ENCODE data around the gene XYLT1.

The XYLT1 gene

GRCh38 chr16:17144431-17144830, 326.3 kb downstream of the XYLT1 start:
- TF ChIP-seq CTCF (IDR thresholded peaks at IDR 0.05), result no peak
- no peak overlapping the region for H3K27ac ChIP-seq
- H3K4me3 ChIP-seq, result no peak overlapping the region
- no peak for DNase-seq (ENCODE audit: low spot score)

- Histone ChIP-seq H3K4me3 (no peak overlapping the region), H3K27ac (no peak overlapping the region)
- TF ChIP-seq CTCF (IDR thresholded peaks at IDR 0.05), result no peak
- DNase-seq (ENCODE audit: low spot score), result no peak
Measured at GRCh38 chr16:17143546-17144419, 327.0 kb downstream of the XYLT1 start.

GRCh38 chr16:17138801-17139200, 332.0 kb downstream of the XYLT1 start:
- Histone ChIP-seq H3K4me3 (no peak overlapping the region), H3K27ac (no peak overlapping the region)
- TF ChIP-seq CTCF (IDR thresholded peaks at IDR 0.05), result no peak
- DNase-seq (ENCODE audit: low spot score), result no peak

- no peak overlapping the region for H3K4me3 ChIP-seq
- no peak for TF ChIP-seq CTCF (IDR thresholded peaks at IDR 0.05)
- no peak overlapping the region for H3K27ac ChIP-seq
- DNase-seq (ENCODE audit: low spot score), result no peak
Measured at GRCh38 chr16:17135439-17135838, 335.3 kb downstream of the XYLT1 start.

GRCh38 chr16:17134586-17134985, 336.2 kb downstream of the XYLT1 start:
- DNase-seq (ENCODE audit: low spot score), result no peak
- H3K27ac ChIP-seq, result no peak overlapping the region
- TF ChIP-seq CTCF (IDR thresholded peaks at IDR 0.05), result no peak
- H3K4me3 ChIP-seq, result no peak overlapping the region

GRCh38 chr16:17133851-17134250, 336.9 kb downstream of the XYLT1 start:
- Histone ChIP-seq H3K27ac (no peak overlapping the region), H3K4me3 (no peak overlapping the region)
- no peak for DNase-seq (ENCODE audit: low spot score)
- no peak for TF ChIP-seq CTCF (IDR thresholded peaks at IDR 0.05)

GRCh38 chr16:17131351-17131750, 339.4 kb downstream of the XYLT1 start:
- no peak for TF ChIP-seq CTCF (IDR thresholded peaks at IDR 0.05)
- Histone ChIP-seq H3K4me3 (no peak overlapping the region), H3K27ac (no peak overlapping the region)
- no peak for DNase-seq (ENCODE audit: low spot score)
